ENCODE data around the gene TMEM272. TPM values are rescaled to one million over a fixed set of nuclear protein-coding genes. Genes with fewer than 3 reads are reported as not detected.

Gene TMEM272
- total RNA-seq, 1 experiment from 2014 or later, result not detected

DNA sequence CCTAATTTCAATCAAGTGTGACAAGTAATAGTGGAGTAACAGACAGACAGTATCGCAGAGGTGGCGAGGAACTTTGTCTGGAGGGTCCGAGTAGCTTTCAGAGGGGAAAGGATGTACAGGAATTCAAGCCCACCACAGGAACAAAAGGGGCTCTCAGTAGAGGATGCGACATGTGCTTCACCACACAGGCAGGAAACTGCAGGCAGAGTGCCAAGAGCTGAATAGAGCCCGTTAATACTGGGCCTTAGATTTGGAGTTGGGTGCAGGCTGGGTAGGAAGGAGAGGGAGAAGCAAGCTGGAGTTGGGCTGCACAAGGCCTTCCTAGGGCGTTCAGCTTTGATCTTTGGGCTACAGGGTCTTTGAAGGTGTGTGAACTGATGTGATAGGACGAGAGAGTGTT, 18.0 kb upstream of the TMEM272 start:
- no TSS peak for BruUV-seq (replicated peaks)
- Mint-ChIP-seq H3K9me3 (ENCODE audit: unreplicated experiment) (no peaks in the 10 kb centered on the region), H3K27ac (ENCODE audit: low read depth, unreplicated experiment) (no peak overlapping the region), H3K36me3 (ENCODE audit: insufficient read depth, unreplicated experiment) (no peaks in the 10 kb centered on the region), H3K27me3 (ENCODE audit: insufficient read depth, unreplicated experiment) (no peaks in the 10 kb centered on the region), H3K4me1 (ENCODE audit: insufficient read depth, unreplicated experiment) (no peaks in the 10 kb centered on the region), H3K4me3 (ENCODE audit: unreplicated experiment) (no peak overlapping the region)
- TF ChIP-seq CTCF (IDR thresholded peaks at IDR 0.05; ENCODE audit: unreplicated experiment), result no peak
- ChIA-PET CTCF (interaction anchor here (0.7 to 1.3 kb wide), 5 partner anchors 9 to 136 kb away, joined by 3 to 4 read pairs (median 4); no protein-coding TSS in a partner anchor), POLR2A (interaction anchor here (0.6 kb wide), 1 partner anchor 9 kb away, joined by 4 read pairs; no protein-coding TSS in a partner anchor)
- intact Hi-C loops (cut with micrococcal nuclease), result no loop called here
- no peak for DNase-seq (ENCODE audit: unreplicated experiment)

GRCh38 chr13:51861723-51862300, 16.8 kb upstream of the TMEM272 start, which contains the start of gene CCDC70:
Gene CCDC70, plus strand, starts transcription at chr13:51861969. Its CDS starts 3,443 bp downstream, at chr13:51865412.
- POLR2A ChIA-PET, result no interaction called here
- Mint-ChIP-seq H3K27me3 (ENCODE audit: insufficient read depth, unreplicated experiment) (no peaks in the 10 kb centered on the region), H3K36me3 (ENCODE audit: insufficient read depth, unreplicated experiment) (no peaks in the 10 kb centered on the region), H3K27ac (ENCODE audit: low read depth, unreplicated experiment) (no peak within 1 kb of the TSS), H3K4me1 (ENCODE audit: insufficient read depth, unreplicated experiment) (no peaks in the 10 kb centered on the region), H3K9me3 (ENCODE audit: unreplicated experiment) (no peaks in the 10 kb centered on the region), H3K4me3 (ENCODE audit: unreplicated experiment) (no peak within 1 kb of the TSS)
- peak; percentile 21 for DNase-seq (ENCODE audit: unreplicated experiment)
- TF ChIP-seq CTCF (IDR thresholded peaks at IDR 0.05; ENCODE audit: unreplicated experiment), result no peak
- intact Hi-C loops (cut with micrococcal nuclease), result no loop called here
- BruUV-seq (replicated peaks), result no TSS peak
- CTCF ChIA-PET, result interaction anchor here (0.8 to 1.3 kb wide), 5 partner anchors 10 to 130 kb away, joined by 3 to 4 read pairs (median 3); no protein-coding TSS in a partner anchor

DNA sequence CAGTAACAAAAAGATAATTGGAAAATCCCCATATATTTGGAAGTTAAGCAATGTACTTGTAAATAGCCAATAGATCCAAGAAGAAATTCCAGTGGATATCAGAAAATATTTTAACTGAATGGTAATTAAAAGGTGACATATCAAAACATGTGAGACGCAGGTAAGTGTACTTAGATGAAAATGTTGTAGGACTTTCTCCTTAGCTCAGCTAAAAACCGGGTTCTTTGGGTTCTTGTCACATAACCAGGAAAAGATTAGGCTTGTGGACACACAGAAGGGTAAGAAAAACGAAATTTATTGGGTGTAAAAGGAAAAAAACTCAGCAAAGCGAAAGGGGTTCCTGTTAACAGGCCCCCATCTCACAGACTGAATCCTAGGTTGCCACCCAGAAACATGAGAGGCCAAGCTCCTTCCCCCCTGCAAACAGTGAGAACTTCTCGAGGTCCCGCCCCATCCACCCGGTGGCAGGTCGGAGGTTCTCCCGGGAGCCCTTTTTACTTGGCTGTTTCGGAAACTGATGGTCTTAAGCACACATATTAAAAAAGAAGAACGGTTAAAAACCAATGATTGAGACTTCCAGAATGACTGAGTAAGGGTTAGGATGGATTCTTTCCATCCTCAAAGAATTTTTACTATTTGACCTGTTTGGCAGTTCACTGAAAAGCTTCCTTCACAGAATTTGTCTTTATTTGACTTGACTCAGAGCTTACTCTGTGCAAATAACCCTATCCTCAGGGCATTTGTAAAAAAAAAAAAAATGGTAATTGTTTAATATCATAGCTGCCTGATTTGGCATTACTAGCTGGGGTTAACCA, 13.7 kb upstream of the TMEM272 start:
- Mint-ChIP-seq H3K27me3 (ENCODE audit: insufficient read depth, unreplicated experiment) (peaks cover 11% of the 10 kb centered on the region), H3K4me3 (ENCODE audit: unreplicated experiment) (no peak overlapping the region), H3K4me1 (ENCODE audit: insufficient read depth, unreplicated experiment) (peaks cover 7% of the 10 kb centered on the region), H3K27ac (ENCODE audit: low read depth, unreplicated experiment) (no peak overlapping the region), H3K36me3 (ENCODE audit: insufficient read depth, unreplicated experiment) (no peaks in the 10 kb centered on the region), H3K9me3 (ENCODE audit: unreplicated experiment) (no peaks in the 10 kb centered on the region)
- ChIA-PET POLR2A (interaction anchor here (1.0 kb wide), 1 partner anchor 17 kb away, joined by 5 read pairs; no protein-coding TSS in a partner anchor), CTCF (interaction anchor here (0.6 to 1.4 kb wide), 3 partner anchors 43 to 238 kb away, joined by 3 to 5 read pairs (median 3); no protein-coding TSS in a partner anchor)
- DNase-seq (ENCODE audit: unreplicated experiment), result no peak
- no TSS peak for BruUV-seq (replicated peaks)
- intact Hi-C loops (cut with micrococcal nuclease), result no loop called here
- no peak for TF ChIP-seq CTCF (IDR thresholded peaks at IDR 0.05; ENCODE audit: unreplicated experiment)

- Mint-ChIP-seq H3K9me3 (ENCODE audit: unreplicated experiment) (no peaks in the 10 kb centered on the region), H3K27me3 (ENCODE audit: insufficient read depth, unreplicated experiment) (peaks cover 11% of the 10 kb centered on the region), H3K27ac (ENCODE audit: low read depth, unreplicated experiment) (no peak overlapping the region), H3K36me3 (ENCODE audit: insufficient read depth, unreplicated experiment) (no peaks in the 10 kb centered on the region), H3K4me1 (ENCODE audit: insufficient read depth, unreplicated experiment) (peaks cover 7% of the 10 kb centered on the region), H3K4me3 (ENCODE audit: unreplicated experiment) (no peak overlapping the region)
- CTCF ChIA-PET, result no interaction called here
- no peak for TF ChIP-seq CTCF (IDR thresholded peaks at IDR 0.05; ENCODE audit: unreplicated experiment)
- POLR2A ChIA-PET, result no interaction called here
- DNase-seq (ENCODE audit: unreplicated experiment), result no peak
- intact Hi-C loops (cut with micrococcal nuclease), result no loop called here
- no TSS peak for BruUV-seq (replicated peaks)
Observed at GRCh38 chr13:51856998-51857397, 12.0 kb upstream of the TMEM272 start.
